Liver (tissue), 9 donors: ENCODE results near the gene CAPN2. TPM values are rescaled to one million over a fixed set of nuclear protein-coding genes. Genes with fewer than 3 reads are reported as not detected.

Experiments used
- DNase-seq: peaks from one replicate; pipeline ENCODE4 v3.0.0-alpha.2; 2017; ENCODE audit warnings: low spot score
- H3K27ac ChIP-seq, 2 donors: one replicate each; pipeline ENCODE4 v1.7.0; 2013; ENCODE audit warnings: inconsistent platforms in 2 of 2, low read length in 2 of 2, control low read depth in 1 of 2, low read depth in 1 of 2, mild to moderate bottlenecking in 1 of 2
- H3K27me3 ChIP-seq, 4 donors: one replicate each; pipeline versions ENCODE4 v1.6.1 to v1.7.0; 2013; ENCODE audit warnings: low read length in 3 of 4, inconsistent platforms in 1 of 4, mild to moderate bottlenecking in 1 of 4, moderate library complexity in 1 of 4; ENCODE audit not compliant: control insufficient read depth in 4 of 4, insufficient read depth in 4 of 4
- H3K36me3 ChIP-seq, 4 donors: one replicate each; pipeline versions ENCODE4 v1.6.1 to v1.7.0; 2013; ENCODE audit warnings: low read length in 3 of 4, mild to moderate bottlenecking in 3 of 4, low read depth in 1 of 4, moderate library complexity in 1 of 4; ENCODE audit not compliant: control insufficient read depth in 4 of 4, insufficient read depth in 3 of 4
- H3K4me1 ChIP-seq, 4 donors: one replicate each; pipeline versions ENCODE4 v1.6.1 to v1.7.0; 2013; ENCODE audit warnings: low read length in 3 of 4, mild to moderate bottlenecking in 3 of 4, moderate library complexity in 1 of 4; ENCODE audit not compliant: control insufficient read depth in 4 of 4, insufficient read depth in 4 of 4
- H3K4me3 ChIP-seq, 3 donors: one replicate each; pipeline versions ENCODE4 v1.6.1 to v1.7.0; 2013; ENCODE audit warnings: low read length in 3 of 3, control low read depth in 1 of 3, low read depth in 1 of 3, mild to moderate bottlenecking in 1 of 3
- H3K9ac ChIP-seq, 2 donors: one replicate each; pipeline ENCODE4 v1.7.0; 2013; ENCODE audit warnings: low read length in 2 of 2, mild to moderate bottlenecking in 2 of 2, moderate library complexity in 2 of 2, control low read depth in 1 of 2, low read depth in 1 of 2
- H3K9me3 ChIP-seq, 4 donors: one replicate each; pipeline versions ENCODE4 v1.6.1 to v1.7.0; 2013; ENCODE audit warnings: low read length in 3 of 4; ENCODE audit not compliant: control insufficient read depth in 4 of 4
- ATF3 ChIP-seq: IDR thresholded peaks from 2 replicates; pipeline ENCODE4 v1.6.1; 2016; ENCODE audit warnings: antibody characterized with exemption
- EGR1 ChIP-seq, 2 donors: IDR thresholded peaks; 2 replicates each; pipeline ENCODE4 v1.6.1; 2016 to 2018; ENCODE audit warnings: antibody characterized with exemption in 2 of 2, low read depth in 2 of 2
- GABPA ChIP-seq, 2 donors: IDR thresholded peaks in 1 of 2; conservative IDR thresholded peaks in 1 of 2; 2 replicates each; pipeline ENCODE4 v1.6.1; 2016; ENCODE audit warnings: antibody characterized with exemption in 2 of 2, mild to moderate bottlenecking in 1 of 2, moderate library complexity in 1 of 2
- HNF4A ChIP-seq, 2 donors: conservative IDR thresholded peaks; 2 replicates each; pipeline ENCODE4 v1.6.1; 2016; ENCODE audit warnings: antibody characterized with exemption in 2 of 2, mild to moderate bottlenecking in 2 of 2
- HNF4G ChIP-seq: IDR thresholded peaks from 2 replicates; pipeline ENCODE4 v1.6.1; 2016; ENCODE audit warnings: antibody characterized with exemption
- JUND ChIP-seq, 2 donors: IDR thresholded peaks; 2 replicates each; pipeline ENCODE4 v1.6.1; 2016; ENCODE audit warnings: antibody characterized with exemption in 2 of 2
- MAX ChIP-seq: IDR thresholded peaks from 2 replicates; pipeline ENCODE4 v1.6.1; 2016; ENCODE audit warnings: antibody characterized with exemption
- RAD21 ChIP-seq, 2 donors: IDR thresholded peaks; 2 replicates each; pipeline ENCODE4 v1.6.1; 2016; ENCODE audit warnings: antibody characterized with exemption in 2 of 2, mild to moderate bottlenecking in 2 of 2
- RXRA ChIP-seq, 2 donors: IDR thresholded peaks; 2 replicates each; pipeline ENCODE4 v1.6.1; 2017 to 2018; ENCODE audit warnings: antibody characterized with exemption in 2 of 2, mild to moderate bottlenecking in 1 of 2
- SP1 ChIP-seq: IDR thresholded peaks from 2 replicates; pipeline ENCODE4 v1.6.1; 2018; ENCODE audit warnings: antibody characterized with exemption, mild to moderate bottlenecking
- YY1 ChIP-seq: IDR thresholded peaks from 2 replicates; pipeline ENCODE4 v1.6.1; 2016; ENCODE audit warnings: antibody characterized with exemption, mild to moderate bottlenecking
- WGBS: extraction: QIAGEN DNeasy Blood & Tissue Kit; methylation state at CpG from one replicate; pipeline ENCODE4 v1.1.7; 2013; 5-methylcytosine and 5-hydroxymethylcytosine counted together
- polyA plus RNA-seq, 2 donors: library from polyadenylated mRNA; stranded (reverse) in 1 of 2; unstranded in 1 of 2; fragments of 200-250 nt in 1 of 2; fragments of >200 nt in 1 of 2; fragmentation: Nextera tagmentation in 1 of 2; extraction: Ambion mirVana in 1 of 2; gene quantifications; one replicate each; pipeline versions ENCODE4 v1.2.1 to v1.2.3, GENCODE V29; 2013 to 2015
- total RNA-seq, 2 donors: library from RNA; depleted of rRNA; stranded (reverse); fragments of >200 nt; gene quantifications; one replicate each; pipeline ENCODE4 v1.2.3, GENCODE V29; 2014
- TF ChIP-seq, protein P1 (sequence below): IDR thresholded peaks from 2 replicates; pipeline ENCODE4 v1.6.1; 2016; ENCODE audit warnings: antibody characterized with exemption
- TF ChIP-seq, protein P2 (sequence below): fragments of 150-350 bp; IDR thresholded peaks from 2 replicates; pipeline ENCODE4 v1.5.1; 2017; ENCODE audit warnings: improper control_type of control experiment, low read depth, low read length; ENCODE audit not compliant: missing input control
- TF ChIP-seq, protein P3 (sequence below): IDR thresholded peaks from 2 replicates; pipeline ENCODE4 v1.6.1; 2016; ENCODE audit warnings: antibody characterized with exemption, mild to moderate bottlenecking
- donor health status: healthy.
- donor health status: healthy.
- donor health status: healthy.
- donor health status: healthy.
- donor health status: healthy.

The CAPN2 gene
- total and polyA plus RNA-seq, 4 donors: 11.2 to 20.7 (median 15.5) TPM

DNA sequence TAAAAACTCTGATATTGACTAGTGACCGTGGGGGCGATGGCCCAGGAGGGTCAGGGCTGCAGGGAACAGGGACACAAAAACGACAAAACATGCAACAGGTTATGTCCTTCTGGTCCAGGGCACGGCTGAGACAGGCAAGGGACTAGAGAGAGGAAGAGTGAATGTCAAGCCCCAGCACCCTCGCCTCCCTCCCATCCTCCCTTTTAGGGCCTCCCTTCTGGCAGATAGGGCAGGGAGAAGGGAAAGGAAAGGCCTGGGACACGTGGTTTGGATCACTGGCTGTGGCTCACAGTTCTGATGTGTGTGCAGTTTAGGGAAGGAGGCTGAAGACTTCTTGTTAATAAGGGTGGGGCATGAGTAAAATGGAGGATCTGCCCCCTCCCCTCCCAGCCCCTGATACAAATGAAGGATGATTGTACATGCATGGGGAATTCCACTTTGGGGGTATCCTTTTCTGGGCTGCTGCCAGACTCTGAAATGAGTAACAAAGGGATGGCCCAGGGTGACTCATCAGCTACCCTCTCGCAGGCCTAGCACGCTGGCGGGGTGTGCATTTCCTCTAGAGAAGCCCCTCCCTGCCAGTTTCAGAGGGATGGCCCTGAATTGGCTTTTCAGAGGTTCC, 14.2 kb downstream of the CAPN2 start:
- Histone ChIP-seq H3K36me3 (no peaks in the 10 kb centered on the region), H3K9ac (no peak overlapping the region), H3K27ac (peak overlapping the region; percentile 63 to 66), H3K4me3 (no peak overlapping the region), H3K27me3 (no peaks in the 10 kb centered on the region), H3K4me1 (peaks cover 0 to 7% (median 4%) of the 10 kb centered on the region in 4 donors), H3K9me3 (no peaks in the 10 kb centered on the region)
- no peak for DNase-seq
- 62% methylated on average over 9 of the region's 9 CpGs for WGBS
- TF ChIP-seq HNF4G (no peak), JUND (IDR thresholded peaks at IDR 0.05) (peak; percentile 83 to 89), RAD21 (IDR thresholded peaks at IDR 0.05) (no peak)
- TF ChIP-seq, protein P1, sequence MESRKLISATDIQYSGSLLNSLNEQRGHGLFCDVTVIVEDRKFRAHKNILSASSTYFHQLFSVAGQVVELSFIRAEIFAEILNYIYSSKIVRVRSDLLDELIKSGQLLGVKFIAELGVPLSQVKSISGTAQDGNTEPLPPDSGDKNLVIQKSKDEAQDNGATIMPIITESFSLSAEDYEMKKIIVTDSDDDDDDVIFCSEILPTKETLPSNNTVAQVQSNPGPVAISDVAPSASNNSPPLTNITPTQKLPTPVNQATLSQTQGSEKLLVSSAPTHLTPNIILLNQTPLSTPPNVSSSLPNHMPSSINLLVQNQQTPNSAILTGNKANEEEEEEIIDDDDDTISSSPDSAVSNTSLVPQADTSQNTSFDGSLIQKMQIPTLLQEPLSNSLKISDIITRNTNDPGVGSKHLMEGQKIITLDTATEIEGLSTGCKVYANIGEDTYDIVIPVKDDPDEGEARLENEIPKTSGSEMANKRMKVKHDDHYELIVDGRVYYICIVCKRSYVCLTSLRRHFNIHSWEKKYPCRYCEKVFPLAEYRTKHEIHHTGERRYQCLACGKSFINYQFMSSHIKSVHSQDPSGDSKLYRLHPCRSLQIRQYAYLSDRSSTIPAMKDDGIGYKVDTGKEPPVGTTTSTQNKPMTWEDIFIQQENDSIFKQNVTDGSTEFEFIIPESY: no peak

GRCh38 chr1:223727541-223727940, 15.2 kb downstream of the CAPN2 start:
- H3K9ac ChIP-seq: no peak overlapping the region
- no peak overlapping the region for H3K27ac ChIP-seq
- H3K27me3 ChIP-seq: no peaks in the 10 kb centered on the region
- H3K4me3 ChIP-seq: no peak overlapping the region
- H3K9me3 ChIP-seq: no peaks in the 10 kb centered on the region
- H3K4me1 ChIP-seq: peaks cover 0 to 7% (median 5%) of the 10 kb centered on the region in 4 donors
- 93% methylated on average over 4 of the region's 4 CpGs for WGBS
- TF ChIP-seq HNF4A (conservative IDR thresholded peaks at IDR 0.05) (no peak), RXRA (IDR thresholded peaks at IDR 0.05) (no peak), YY1 (no peak), SP1 (no peak)
- TF ChIP-seq, protein P2, sequence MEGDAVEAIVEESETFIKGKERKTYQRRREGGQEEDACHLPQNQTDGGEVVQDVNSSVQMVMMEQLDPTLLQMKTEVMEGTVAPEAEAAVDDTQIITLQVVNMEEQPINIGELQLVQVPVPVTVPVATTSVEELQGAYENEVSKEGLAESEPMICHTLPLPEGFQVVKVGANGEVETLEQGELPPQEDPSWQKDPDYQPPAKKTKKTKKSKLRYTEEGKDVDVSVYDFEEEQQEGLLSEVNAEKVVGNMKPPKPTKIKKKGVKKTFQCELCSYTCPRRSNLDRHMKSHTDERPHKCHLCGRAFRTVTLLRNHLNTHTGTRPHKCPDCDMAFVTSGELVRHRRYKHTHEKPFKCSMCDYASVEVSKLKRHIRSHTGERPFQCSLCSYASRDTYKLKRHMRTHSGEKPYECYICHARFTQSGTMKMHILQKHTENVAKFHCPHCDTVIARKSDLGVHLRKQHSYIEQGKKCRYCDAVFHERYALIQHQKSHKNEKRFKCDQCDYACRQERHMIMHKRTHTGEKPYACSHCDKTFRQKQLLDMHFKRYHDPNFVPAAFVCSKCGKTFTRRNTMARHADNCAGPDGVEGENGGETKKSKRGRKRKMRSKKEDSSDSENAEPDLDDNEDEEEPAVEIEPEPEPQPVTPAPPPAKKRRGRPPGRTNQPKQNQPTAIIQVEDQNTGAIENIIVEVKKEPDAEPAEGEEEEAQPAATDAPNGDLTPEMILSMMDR: no peak
- TF ChIP-seq, protein P3, sequence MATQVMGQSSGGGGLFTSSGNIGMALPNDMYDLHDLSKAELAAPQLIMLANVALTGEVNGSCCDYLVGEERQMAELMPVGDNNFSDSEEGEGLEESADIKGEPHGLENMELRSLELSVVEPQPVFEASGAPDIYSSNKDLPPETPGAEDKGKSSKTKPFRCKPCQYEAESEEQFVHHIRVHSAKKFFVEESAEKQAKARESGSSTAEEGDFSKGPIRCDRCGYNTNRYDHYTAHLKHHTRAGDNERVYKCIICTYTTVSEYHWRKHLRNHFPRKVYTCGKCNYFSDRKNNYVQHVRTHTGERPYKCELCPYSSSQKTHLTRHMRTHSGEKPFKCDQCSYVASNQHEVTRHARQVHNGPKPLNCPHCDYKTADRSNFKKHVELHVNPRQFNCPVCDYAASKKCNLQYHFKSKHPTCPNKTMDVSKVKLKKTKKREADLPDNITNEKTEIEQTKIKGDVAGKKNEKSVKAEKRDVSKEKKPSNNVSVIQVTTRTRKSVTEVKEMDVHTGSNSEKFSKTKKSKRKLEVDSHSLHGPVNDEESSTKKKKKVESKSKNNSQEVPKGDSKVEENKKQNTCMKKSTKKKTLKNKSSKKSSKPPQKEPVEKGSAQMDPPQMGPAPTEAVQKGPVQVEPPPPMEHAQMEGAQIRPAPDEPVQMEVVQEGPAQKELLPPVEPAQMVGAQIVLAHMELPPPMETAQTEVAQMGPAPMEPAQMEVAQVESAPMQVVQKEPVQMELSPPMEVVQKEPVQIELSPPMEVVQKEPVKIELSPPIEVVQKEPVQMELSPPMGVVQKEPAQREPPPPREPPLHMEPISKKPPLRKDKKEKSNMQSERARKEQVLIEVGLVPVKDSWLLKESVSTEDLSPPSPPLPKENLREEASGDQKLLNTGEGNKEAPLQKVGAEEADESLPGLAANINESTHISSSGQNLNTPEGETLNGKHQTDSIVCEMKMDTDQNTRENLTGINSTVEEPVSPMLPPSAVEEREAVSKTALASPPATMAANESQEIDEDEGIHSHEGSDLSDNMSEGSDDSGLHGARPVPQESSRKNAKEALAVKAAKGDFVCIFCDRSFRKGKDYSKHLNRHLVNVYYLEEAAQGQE: no peak
- DNase-seq: no peak
- H3K36me3 ChIP-seq: no peaks in the 10 kb centered on the region

DNA sequence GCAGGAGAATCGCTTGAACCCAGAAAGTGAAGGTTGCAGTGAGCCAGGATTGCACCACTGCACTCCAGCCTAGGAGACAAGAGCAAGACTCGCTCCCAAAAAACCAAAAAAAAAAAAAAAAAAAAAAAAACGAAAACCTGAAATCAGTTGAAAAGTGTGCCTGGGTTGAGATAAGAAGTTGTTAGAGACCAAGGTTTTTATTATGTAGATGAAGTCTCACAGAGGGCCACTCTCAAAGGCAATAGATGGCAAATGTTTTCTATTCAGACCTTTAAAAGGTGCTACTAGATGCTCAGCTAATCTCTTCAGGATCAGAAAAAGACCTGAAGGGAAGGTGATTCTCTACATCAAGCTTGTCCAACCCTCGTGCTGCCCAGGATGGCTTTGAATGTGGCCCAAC, 17.6 kb downstream of the CAPN2 start:
- H3K4me1 ChIP-seq: peaks cover 0 to 12% (median 5%) of the 10 kb centered on the region in 4 donors
- no peak for DNase-seq
- H3K4me3 ChIP-seq: no peak overlapping the region
- no peak overlapping the region for H3K9ac ChIP-seq
- H3K9me3 ChIP-seq: no peaks in the 10 kb centered on the region
- no peaks in the 10 kb centered on the region for H3K36me3 ChIP-seq
- 93% methylated on average over 4 of the region's 4 CpGs for WGBS
- no peaks in the 10 kb centered on the region for H3K27me3 ChIP-seq
- no peak overlapping the region for H3K27ac ChIP-seq
- TF ChIP-seq GABPA (IDR thresholded peaks at IDR 0.05 in 1 of 2, conservative IDR thresholded peaks at IDR 0.05 in 1 of 2) (no peak), EGR1 (IDR thresholded peaks at IDR 0.05; ENCODE audit: low read depth in 2 of 2) (no peak), ATF3 (no peak), HNF4G (no peak), SP1 (no peak), HNF4A (conservative IDR thresholded peaks at IDR 0.05) (no peak), MAX (no peak)
- TF ChIP-seq, protein P1: no peak
